Heart left ventricle (tissue), 16 donors: Measurements from ENCODE around the gene ALOX12. TPM values are rescaled to one million over a fixed set of nuclear protein-coding genes. Genes with fewer than 3 reads are reported as not detected.

Experiments used
- ATAC-seq, 4 donors: fragments of 200-7000 bp; cut with Tn5 transposase; one replicate each; pipeline ENCODE4 v1.9.1; 2020 to 2022; ENCODE audit warnings: moderate library complexity in 4 of 4, mild to moderate bottlenecking in 3 of 4, moderate number of reproducible peaks in 1 of 4
- DNase-seq, 5 donors: peaks; one replicate each; pipeline ENCODE4 v3.0.0-alpha.2; 2020
- H3K27ac ChIP-seq, 12 donors: fragments of 200-600 bp; sonication (generic) in 4 of 12; one replicate each; pipeline versions ENCODE4 v1.5.0 to v1.8.0; 2016 to 2022; ENCODE audit warnings: mild to moderate bottlenecking in 2 of 12
- H3K27me3 ChIP-seq, 9 donors: fragments of 200-600 bp; sonication (generic) in 2 of 9; one replicate each; pipeline versions ENCODE4 v1.5.1 to v1.8.0; 2016 to 2022; ENCODE audit warnings: mild to moderate bottlenecking in 3 of 9
- H3K36me3 ChIP-seq, 9 donors: fragments of 200-600 bp; sonication (generic) in 2 of 9; one replicate each; pipeline versions ENCODE4 v1.5.0 to v1.8.0; 2018 to 2022; ENCODE audit warnings: mild to moderate bottlenecking in 2 of 9
- H3K4me1 ChIP-seq, 12 donors: fragments of 200-600 bp; sonication (generic) in 4 of 12; one replicate each; pipeline versions ENCODE4 v1.5.0 to v1.8.0; 2016 to 2022; ENCODE audit warnings: mild to moderate bottlenecking in 3 of 12
- H3K4me3 ChIP-seq, 12 donors: fragments of 200-600 bp; sonication (generic) in 4 of 12; one replicate each; pipeline versions ENCODE4 v1.5.0 to v1.8.0; 2017 to 2022; ENCODE audit warnings: mild to moderate bottlenecking in 9 of 12, moderate library complexity in 4 of 12
- H3K9me3 ChIP-seq, 12 donors: fragments of 200-600 bp; sonication (generic) in 4 of 12; one replicate each; pipeline versions ENCODE4 v1.5.0 to v1.8.0; 2016 to 2022; ENCODE audit warnings: mild to moderate bottlenecking in 1 of 12
- POLR2A ChIP-seq, 2 donors: fragments of 450-650 bp; IDR thresholded peaks; one replicate each; pipeline ENCODE4 v1.6.1; 2017; ENCODE audit warnings: antibody characterized with exemption in 2 of 2, mild to moderate bottlenecking in 2 of 2, moderate library complexity in 2 of 2
- whole genome bisulfite sequencing, 4 donors: extraction: QIAGEN DNeasy Blood & Tissue Kit in 2 of 4; methylation state at CpG; one replicate each; pipeline versions ENCODE4 v1.1.5 to v1.1.7; 2013 to 2018; 5-methylcytosine and 5-hydroxymethylcytosine counted together
- intact Hi-C, 10 donors: fragments of 100-400 bp; cut with DNase I; formaldehyde crosslinking; loops; one replicate each; pipeline versions ENCODE4 v1.11.1 to v1.14.2; 2022
- polyA plus RNA-seq, 2 donors: library from polyadenylated mRNA; stranded (reverse); fragments of 200-250 nt; gene quantifications; one replicate each; pipeline ENCODE4 v1.2.3, GENCODE V29; 2013
- total RNA-seq, 9 donors: library from RNA; depleted of rRNA in 2 of 9; stranded (reverse); fragments of >200 nt in 2 of 9; fragmentation: NEBNext Ultra II Directional in 3 of 9; extraction: Animal tissue kit (Norgen Biotek cat#: 25700) in 3 of 9; gene quantifications; one replicate each; pipeline versions ENCODE4 v1.1.0 to v1.2.4, GENCODE V29; 2016 to 2023
- TF ChIP-seq, protein P1 (sequence below), 12 donors: fragments of 200-600 bp; sonication (generic) in 4 of 12; IDR thresholded peaks; one replicate each; pipeline versions ENCODE4 v1.5.0 to v1.8.0; 2018 to 2022; ENCODE audit warnings: antibody characterized with exemption in 12 of 12, mild to moderate bottlenecking in 5 of 12
- donor health status: ischemic (EF 13 %, LVEDD 7.1; RV severe dilation, severe dysfunction).
- donor health status: healthy with polysubstance abuse.
- donor health status: DM: no; HTN: yes; CAD: no.
- donor health status: DM: no; HTN: no; CAD: no.
- donor health status: ischemic (EF 25% LVEDD 6.9; RV normal size, moderate dysfunction).
- donor health status: ischemic (EF 25% LVEDD 5.7; RV mildly dilated, moderate dysfunction).
- donor health status: healthy.
- donor health status: DM: yes; HTN: yes; CAD: no.
- donor health status: ischemic (EF 35%, LVEDD 5.7; RV mildly dilated, moderate dysfunction).
- donor health status: nonischemic (EF 11% LVEDD 7.7; RV severe dilation, severe dysfunction).
- donor health status: DM: yes; HTN: yes; CAD: no.
- donor health status: PGD.
- donor health status: ischemic (EF 29% LVEDD 5.4; RV normal size, mild dysfunction).
- donor health status: nonischemic (EF 23%, LVEDD 6.1; RV moderate dilation, normal function).

ALOX12 gene
- total and polyA plus RNA-seq, 11 donors, result 0.44 TPM; not detected in 10

DNA sequence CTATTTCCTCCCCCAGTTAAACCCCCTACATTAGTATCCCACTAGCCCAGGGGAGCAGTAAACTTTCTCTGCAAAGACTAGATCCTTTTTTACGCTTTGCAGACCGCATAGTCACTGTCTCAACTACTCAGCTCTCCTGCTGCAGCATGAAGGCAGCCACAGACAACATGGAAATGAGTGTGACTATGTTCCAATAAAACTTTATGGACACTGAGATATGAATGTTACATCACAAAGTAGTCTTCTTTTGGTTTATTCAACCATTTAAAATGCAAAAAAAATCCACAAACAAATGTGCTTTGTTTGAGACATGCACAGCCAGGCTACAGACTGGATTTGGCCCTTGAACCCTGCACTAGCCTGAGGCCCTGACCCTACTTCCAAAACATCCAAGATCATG, 14.7 kb downstream of the ALOX12 start:
- TF ChIP-seq POLR2A (IDR thresholded peaks at IDR 0.05), result no peak
- TF ChIP-seq, protein P1, sequence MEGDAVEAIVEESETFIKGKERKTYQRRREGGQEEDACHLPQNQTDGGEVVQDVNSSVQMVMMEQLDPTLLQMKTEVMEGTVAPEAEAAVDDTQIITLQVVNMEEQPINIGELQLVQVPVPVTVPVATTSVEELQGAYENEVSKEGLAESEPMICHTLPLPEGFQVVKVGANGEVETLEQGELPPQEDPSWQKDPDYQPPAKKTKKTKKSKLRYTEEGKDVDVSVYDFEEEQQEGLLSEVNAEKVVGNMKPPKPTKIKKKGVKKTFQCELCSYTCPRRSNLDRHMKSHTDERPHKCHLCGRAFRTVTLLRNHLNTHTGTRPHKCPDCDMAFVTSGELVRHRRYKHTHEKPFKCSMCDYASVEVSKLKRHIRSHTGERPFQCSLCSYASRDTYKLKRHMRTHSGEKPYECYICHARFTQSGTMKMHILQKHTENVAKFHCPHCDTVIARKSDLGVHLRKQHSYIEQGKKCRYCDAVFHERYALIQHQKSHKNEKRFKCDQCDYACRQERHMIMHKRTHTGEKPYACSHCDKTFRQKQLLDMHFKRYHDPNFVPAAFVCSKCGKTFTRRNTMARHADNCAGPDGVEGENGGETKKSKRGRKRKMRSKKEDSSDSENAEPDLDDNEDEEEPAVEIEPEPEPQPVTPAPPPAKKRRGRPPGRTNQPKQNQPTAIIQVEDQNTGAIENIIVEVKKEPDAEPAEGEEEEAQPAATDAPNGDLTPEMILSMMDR (IDR thresholded peaks at IDR 0.05), result no peak
- ATAC-seq (no peak), DNase-seq (no peak)
- Histone ChIP-seq H3K9me3 (no peaks in the 10 kb centered on the region), H3K27me3 (no peaks in the 10 kb centered on the region), H3K27ac (no peak overlapping the region), H3K36me3 (peaks cover 0 to 29% (median 9%) of the 10 kb centered on the region in 9 donors), H3K4me1 (peaks cover 8 to 45% (median 30%) of the 10 kb centered on the region in 12 donors), H3K4me3 (peak overlapping the region in 2 of 12 donors; percentile 92 to 99)
- intact Hi-C loops, result loop anchor here in 2 of 10 donors (5.0 to 10.0 kb wide), 2 partner anchors 256 to 358 kb away; partner anchors contain the start of genes XAF1 (in 2 of the 2), C17orf100 (in 1 of the 2) and MED31 (in 1 of the 2)
- 88 to 96% (median 91%) methylated on average over 2 of the region's 2 CpGs for WGBS, 4 donors

DNA sequence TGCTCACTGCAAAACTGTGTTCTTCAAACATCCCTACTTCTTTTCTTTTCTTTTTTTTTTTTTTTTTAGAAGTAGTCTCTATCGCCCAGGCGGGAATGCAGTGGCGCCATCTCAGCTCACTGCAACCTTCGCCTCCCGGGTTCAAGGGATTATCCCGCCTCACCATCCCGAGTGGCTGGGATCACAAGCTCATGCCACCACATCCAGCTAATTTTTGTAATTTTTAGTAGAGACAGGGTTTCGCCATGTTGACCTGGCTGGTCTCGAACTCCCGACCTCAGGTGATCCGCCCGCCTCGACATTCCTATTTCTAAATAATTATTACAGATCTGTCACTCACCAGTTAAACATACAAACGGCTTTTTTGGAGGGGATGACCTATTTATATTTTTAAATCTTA, 15.6 kb downstream of the ALOX12 start:
- H3K9me3 ChIP-seq, result no peaks in the 10 kb centered on the region
- ATAC-seq (no peak), DNase-seq (no peak)
- peak overlapping the region in 4 of 12 donors; percentile 96 to 98 (median 98) for H3K27ac ChIP-seq
- H3K27me3 ChIP-seq, result no peaks in the 10 kb centered on the region
- peaks cover 8 to 54% (median 37%) of the 10 kb centered on the region in 12 donors for H3K4me1 ChIP-seq
- 49 to 65% (median 52%) methylated on average over 14 of the region's 14 CpGs for WGBS, 4 donors
- TF ChIP-seq, protein P1 (IDR thresholded peaks at IDR 0.05), result no peak
- no peak for TF ChIP-seq POLR2A (IDR thresholded peaks at IDR 0.05)
- H3K4me3 ChIP-seq, result peak overlapping the region; percentile 75 to 99 (median 91)
- peaks cover 0 to 28% (median 6%) of the 10 kb centered on the region in 9 donors for H3K36me3 ChIP-seq
- intact Hi-C loops, result loop anchor here in 2 of 10 donors (5.0 to 10.0 kb wide), 2 partner anchors 257 to 359 kb away; partner anchors contain the start of genes XAF1 (in 2 of the 2), C17orf100 (in 1 of the 2) and MED31 (in 1 of the 2)

DNA sequence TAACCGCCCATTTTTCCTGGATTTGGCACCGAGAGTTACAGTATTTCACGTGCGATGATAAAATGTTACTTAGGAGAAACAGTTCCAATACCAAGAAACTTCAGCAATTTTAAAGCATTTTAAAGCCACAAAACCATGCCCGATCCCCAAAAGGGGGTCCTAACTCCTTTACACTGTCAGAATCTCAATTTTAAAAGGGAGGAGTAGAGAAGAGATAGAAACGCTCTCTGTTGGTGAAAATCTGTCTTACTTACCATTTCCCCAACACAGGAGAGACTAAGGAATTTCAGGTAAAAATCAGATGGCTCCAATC, 16.0 kb downstream of the ALOX12 start:
- Histone ChIP-seq H3K27ac (peak overlapping the region; percentile 94 to 99 (median 97)), H3K36me3 (peaks cover 0 to 28% (median 9%) of the 10 kb centered on the region in 9 donors), H3K9me3 (no peaks in the 10 kb centered on the region), H3K27me3 (no peaks in the 10 kb centered on the region), H3K4me3 (peak overlapping the region; percentile 75 to 99 (median 91)), H3K4me1 (peaks cover 9 to 59% (median 41%) of the 10 kb centered on the region in 12 donors)
- ATAC-seq, result no peak
- TF ChIP-seq, protein P1 (IDR thresholded peaks at IDR 0.05), result no peak
- TF ChIP-seq POLR2A (IDR thresholded peaks at IDR 0.05), result no peak
- DNase-seq, result no peak
- intact Hi-C loops, result loop anchor here in 2 of 10 donors (5.0 to 10.0 kb wide), 2 partner anchors 257 to 360 kb away; partner anchors contain the start of genes XAF1 (in 2 of the 2), C17orf100 (in 1 of the 2) and MED31 (in 1 of the 2)
- 0 to 1% (median 1%) methylated on average over 6 of the region's 6 CpGs for WGBS, 4 donors

DNA sequence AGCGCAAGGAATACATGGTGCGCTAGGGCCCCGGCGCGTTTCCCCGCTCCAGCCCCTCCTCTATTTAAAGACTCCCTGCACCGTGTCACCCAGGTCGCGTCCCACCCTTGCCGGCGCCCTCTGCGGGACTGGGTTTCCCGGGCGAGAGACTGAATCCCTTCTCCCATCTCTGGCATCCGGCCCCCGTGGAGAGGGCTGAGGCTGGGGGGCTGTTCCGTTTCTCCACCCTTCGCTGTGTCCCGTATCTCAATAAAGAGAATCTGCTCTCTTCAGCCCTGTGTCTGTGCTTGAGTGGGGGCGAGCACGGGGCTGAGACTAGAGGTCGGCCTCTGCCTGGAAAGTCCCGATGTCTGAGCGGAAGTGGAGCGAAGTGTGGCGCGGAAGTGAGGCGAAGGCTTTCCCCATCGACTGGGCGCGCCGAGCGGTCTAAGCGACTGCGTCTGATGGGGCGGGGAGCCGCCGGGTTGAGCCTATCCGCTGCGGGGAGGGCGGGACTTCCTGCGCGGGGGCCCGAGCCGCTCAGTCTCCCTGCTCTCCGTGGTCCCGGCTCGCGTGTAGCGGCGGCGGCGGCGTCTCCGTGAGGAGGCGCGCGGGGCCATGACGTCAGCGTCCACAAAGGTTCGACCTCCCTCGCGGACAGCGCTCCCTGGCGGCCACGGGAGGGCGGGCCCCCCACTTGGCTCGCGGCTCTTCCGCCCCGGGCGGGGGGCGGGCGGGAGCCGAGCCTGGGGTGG, 18.6 kb downstream of the ALOX12 start:
- Histone ChIP-seq H3K36me3 (peaks cover 0 to 24% (median 10%) of the 10 kb centered on the region in 9 donors), H3K4me3 (peak overlapping the region; percentile 75 to 99 (median 91)), H3K27me3 (no peaks in the 10 kb centered on the region), H3K9me3 (no peaks in the 10 kb centered on the region), H3K27ac (peak overlapping the region; percentile 89 to 99 (median 97)), H3K4me1 (peaks cover 16 to 82% (median 58%) of the 10 kb centered on the region in 12 donors)
- DNase-seq (peak; percentile 97 to 99 (median 99)), ATAC-seq (peak; percentile 85 to 92 (median 89))
- intact Hi-C loops, result loop anchor here in 2 of 10 donors (5.0 to 10.0 kb wide), 2 partner anchors 260 to 362 kb away; partner anchors contain the start of genes XAF1 (in 2 of the 2), C17orf100 (in 1 of the 2) and MED31 (in 1 of the 2)
- 1 to 2% (median 1%) methylated on average over 26 to 75 of the region's 75 CpGs for WGBS, 4 donors
- TF ChIP-seq, protein P1 (IDR thresholded peaks at IDR 0.05), result peak; percentile 62 to 93 (median 84)
- TF ChIP-seq POLR2A (IDR thresholded peaks at IDR 0.05), result peak in 1 of 2 donors; percentile 68
